GM20000 (cell line): ENCODE measurements around the gene NARF.
A peak's percentile ranks its signal among the peaks of the same experiment; 100 is the strongest.

ENCODE experiments used
- DNase-seq: peaks from one replicate; pipeline ENCODE4 v3.0.0; 2012; ENCODE audit warnings: low spot score
- TF ChIP-seq, protein P1 (sequence below): IDR thresholded peaks from 2 replicates; pipeline ENCODE4 v1.5.1; 2012; ENCODE audit warnings: mild to moderate bottlenecking, control low read depth; ENCODE audit errors: extremely low read depth, missing control alignments

Gene NARF

GRCh38 chr17:82424001-82424862 lies 34.3 kb upstream of the NARF start:
- peak; percentile 69 for DNase-seq
- TF ChIP-seq, protein P1, sequence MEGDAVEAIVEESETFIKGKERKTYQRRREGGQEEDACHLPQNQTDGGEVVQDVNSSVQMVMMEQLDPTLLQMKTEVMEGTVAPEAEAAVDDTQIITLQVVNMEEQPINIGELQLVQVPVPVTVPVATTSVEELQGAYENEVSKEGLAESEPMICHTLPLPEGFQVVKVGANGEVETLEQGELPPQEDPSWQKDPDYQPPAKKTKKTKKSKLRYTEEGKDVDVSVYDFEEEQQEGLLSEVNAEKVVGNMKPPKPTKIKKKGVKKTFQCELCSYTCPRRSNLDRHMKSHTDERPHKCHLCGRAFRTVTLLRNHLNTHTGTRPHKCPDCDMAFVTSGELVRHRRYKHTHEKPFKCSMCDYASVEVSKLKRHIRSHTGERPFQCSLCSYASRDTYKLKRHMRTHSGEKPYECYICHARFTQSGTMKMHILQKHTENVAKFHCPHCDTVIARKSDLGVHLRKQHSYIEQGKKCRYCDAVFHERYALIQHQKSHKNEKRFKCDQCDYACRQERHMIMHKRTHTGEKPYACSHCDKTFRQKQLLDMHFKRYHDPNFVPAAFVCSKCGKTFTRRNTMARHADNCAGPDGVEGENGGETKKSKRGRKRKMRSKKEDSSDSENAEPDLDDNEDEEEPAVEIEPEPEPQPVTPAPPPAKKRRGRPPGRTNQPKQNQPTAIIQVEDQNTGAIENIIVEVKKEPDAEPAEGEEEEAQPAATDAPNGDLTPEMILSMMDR, result peak; percentile 52

- TF ChIP-seq, protein P1, result no peak
- no peak for DNase-seq
Measured at GRCh38 chr17:82424863-82425159, 33.7 kb upstream of the NARF start.

GRCh38 chr17:82428546-82428945 lies 30.0 kb upstream of the NARF start:
- TF ChIP-seq, protein P1, result no peak
- DNase-seq, result no peak

- no peak for DNase-seq
- TF ChIP-seq, protein P1, result no peak
Measured at GRCh38 chr17:82429824-82430223, 28.7 kb upstream of the NARF start.

GRCh38 chr17:82432017-82432416 lies 26.5 kb upstream of the NARF start:
- no peak for DNase-seq
- TF ChIP-seq, protein P1, result no peak

DNA sequence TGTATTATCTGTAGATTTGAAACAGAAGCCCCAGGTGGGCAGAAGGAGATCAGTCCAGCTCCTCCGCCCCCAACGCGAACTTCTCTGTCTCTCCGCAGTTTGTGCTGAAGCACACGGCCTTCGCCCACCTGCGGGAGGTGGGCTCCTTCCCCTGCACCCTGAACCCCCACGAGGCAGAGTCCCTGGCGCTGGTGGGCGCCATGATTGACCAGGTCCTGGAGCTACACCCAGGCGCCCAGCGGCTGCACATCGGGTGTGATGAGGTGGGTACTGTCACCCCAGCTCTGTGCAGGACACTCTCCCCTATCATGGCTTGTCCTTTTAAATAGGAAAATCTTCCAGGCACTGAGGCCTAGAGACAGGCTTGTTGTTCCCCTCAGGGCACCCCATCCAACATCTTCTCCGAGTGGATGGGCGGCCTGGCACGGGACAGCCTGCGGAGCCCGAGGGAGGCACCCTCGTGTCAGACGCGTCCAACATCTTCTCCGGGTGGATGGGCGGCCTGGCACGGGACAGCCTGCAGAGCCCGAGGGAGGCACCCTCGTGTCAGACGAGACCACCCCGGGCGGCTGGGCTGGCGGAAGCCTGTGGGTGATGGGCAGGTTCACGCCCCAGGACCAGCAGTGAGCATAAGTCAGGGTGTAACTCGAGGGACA lies 24.9 kb upstream of the NARF start:
- DNase-seq, result no peak
- TF ChIP-seq, protein P1, result no peak

DNA sequence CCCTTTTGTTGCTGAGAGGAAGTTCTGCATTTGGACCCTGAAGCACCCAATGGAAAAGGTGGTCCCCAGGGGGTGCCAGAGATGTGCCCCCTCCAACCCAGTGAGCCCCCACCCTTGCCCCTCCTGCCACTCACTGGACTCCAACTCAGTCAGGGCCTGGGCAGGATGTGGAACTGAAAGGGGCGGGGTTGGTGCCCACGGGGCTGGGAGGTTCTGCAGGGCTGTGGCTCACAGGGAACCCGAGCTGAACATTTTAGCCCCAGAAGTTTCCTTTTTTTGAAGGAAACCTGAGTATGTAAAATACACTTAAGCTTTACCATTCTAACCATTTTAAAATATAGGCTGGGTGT lies 24.4 kb upstream of the NARF start:
- DNase-seq, result peak; percentile 48
- TF ChIP-seq, protein P1, result no peak
